ENCODE measurements around the gene ANTXR2. TPM values are rescaled to one million over a fixed set of nuclear protein-coding genes. Genes with fewer than 3 reads are reported as not detected.

Gene ANTXR2
- total RNA-seq, 6 experiments from 2014 or later: 24.5 to 86.0 (median 33.7) TPM

DNA sequence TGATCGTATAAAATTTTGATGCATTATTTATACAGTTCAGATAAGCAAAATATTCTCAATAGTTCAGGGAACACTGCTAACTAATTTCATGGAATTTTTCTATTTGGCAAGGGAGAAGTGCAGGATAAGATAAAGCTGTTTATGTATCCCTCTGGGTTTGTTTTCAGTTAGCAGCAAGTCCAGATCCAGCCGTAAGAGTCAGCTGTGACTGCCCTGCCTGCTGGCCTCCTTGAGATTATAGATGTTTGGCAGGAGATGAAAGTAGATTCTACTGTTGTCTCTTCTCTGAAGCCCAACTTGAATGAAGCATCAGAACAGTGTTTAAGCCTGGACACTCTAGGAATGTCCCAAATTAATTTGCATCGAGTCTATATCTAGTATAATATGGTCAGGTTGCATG lies 29.5 kb downstream of the ANTXR2 start:
- intact Hi-C loops (cut with DNase I): no loop called here
- ATAC-seq: peak in 3 of 4 donors; percentile 24 to 38 (median 35)
- H3K27ac ChIP-seq: no peak overlapping the region

DNA sequence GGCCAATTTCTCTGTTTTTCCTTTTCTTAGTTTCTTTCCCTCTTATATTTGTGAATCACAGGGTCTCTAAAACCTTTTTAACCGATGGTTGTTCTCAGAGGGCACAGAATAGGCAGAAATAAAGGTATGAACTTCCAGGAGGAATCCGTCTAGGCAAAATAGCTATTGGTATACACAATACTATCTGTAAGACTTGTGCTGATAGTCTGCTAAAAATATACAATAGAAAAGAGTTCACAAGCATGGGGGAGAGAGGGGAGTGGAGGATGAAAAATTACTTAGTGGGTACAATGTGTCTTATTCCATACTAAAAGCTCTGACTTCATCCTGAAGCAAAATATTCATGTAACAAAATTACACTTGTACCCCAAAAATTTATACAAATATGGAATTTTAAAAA lies 30.2 kb downstream of the ANTXR2 start:
- Histone ChIP-seq H3K4me1 (no peaks in the 10 kb centered on the region), H3K9me3 (no peaks in the 10 kb centered on the region), H3K36me3 (no peaks in the 10 kb centered on the region), H3K27ac (no peak overlapping the region), H3K27me3 (no peaks in the 10 kb centered on the region), H3K4me3 (no peak overlapping the region)
- ATAC-seq (no peak), DNase-seq (no peak)
- no peak for TF ChIP-seq POLR2A (IDR thresholded peaks at IDR 0.05)
- TF ChIP-seq, protein P1, sequence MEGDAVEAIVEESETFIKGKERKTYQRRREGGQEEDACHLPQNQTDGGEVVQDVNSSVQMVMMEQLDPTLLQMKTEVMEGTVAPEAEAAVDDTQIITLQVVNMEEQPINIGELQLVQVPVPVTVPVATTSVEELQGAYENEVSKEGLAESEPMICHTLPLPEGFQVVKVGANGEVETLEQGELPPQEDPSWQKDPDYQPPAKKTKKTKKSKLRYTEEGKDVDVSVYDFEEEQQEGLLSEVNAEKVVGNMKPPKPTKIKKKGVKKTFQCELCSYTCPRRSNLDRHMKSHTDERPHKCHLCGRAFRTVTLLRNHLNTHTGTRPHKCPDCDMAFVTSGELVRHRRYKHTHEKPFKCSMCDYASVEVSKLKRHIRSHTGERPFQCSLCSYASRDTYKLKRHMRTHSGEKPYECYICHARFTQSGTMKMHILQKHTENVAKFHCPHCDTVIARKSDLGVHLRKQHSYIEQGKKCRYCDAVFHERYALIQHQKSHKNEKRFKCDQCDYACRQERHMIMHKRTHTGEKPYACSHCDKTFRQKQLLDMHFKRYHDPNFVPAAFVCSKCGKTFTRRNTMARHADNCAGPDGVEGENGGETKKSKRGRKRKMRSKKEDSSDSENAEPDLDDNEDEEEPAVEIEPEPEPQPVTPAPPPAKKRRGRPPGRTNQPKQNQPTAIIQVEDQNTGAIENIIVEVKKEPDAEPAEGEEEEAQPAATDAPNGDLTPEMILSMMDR (IDR thresholded peaks at IDR 0.05): no peak
- 78% methylated on average over 2 of the region's 2 CpGs for WGBS (ENCODE audit: insufficient coverage, low coverage, low lambda C conversion rate, missing lambda C conversion rate)
- intact Hi-C loops (cut with DNase I): no loop called here

More for the DNA sequence above, 29.5 kb downstream of the ANTXR2 start:
- H3K27me3 ChIP-seq: no peaks in the 10 kb centered on the region
- H3K4me1 ChIP-seq: no peaks in the 10 kb centered on the region
- TF ChIP-seq, protein P1 (IDR thresholded peaks at IDR 0.05): no peak
- TF ChIP-seq POLR2A (IDR thresholded peaks at IDR 0.05): no peak
- H3K4me3 ChIP-seq: no peak overlapping the region
- no peaks in the 10 kb centered on the region for H3K9me3 ChIP-seq
- DNase-seq: no peak
- WGBS (ENCODE audit: insufficient coverage, low coverage, low lambda C conversion rate, missing lambda C conversion rate): 68% methylated on average over 3 of the region's 3 CpGs
- H3K36me3 ChIP-seq: no peaks in the 10 kb centered on the region

DNA sequence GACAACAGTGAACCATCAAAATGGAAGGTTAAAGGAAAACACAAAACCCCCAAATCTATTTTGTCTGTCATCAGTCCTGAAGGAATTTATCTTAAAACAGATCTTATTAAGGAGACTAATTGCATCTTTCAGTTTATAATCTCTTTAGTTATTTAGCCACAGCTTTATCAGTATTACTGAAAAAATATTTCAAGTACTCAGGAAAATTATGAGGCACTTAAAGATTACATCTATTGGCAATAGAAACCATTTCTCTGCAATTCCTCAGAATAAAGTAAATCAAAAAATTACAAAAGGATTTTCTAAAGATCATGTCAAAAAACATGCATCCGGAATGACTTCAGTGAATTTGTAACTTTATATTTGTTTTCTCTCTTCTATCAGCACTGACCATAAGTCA lies 35.2 kb downstream of the ANTXR2 start:
- no peak overlapping the region for H3K27ac ChIP-seq
- H3K36me3 ChIP-seq: peaks cover 0 to 8% (median 0%) of the 10 kb centered on the region in 4 donors
- H3K4me3 ChIP-seq: no peak overlapping the region
- TF ChIP-seq, protein P1 (IDR thresholded peaks at IDR 0.05): no peak
- TF ChIP-seq POLR2A (IDR thresholded peaks at IDR 0.05): no peak
- 47% methylated on average over 1 of the region's 1 CpG for WGBS (ENCODE audit: insufficient coverage, low coverage, low lambda C conversion rate, missing lambda C conversion rate)
- H3K9me3 ChIP-seq: no peaks in the 10 kb centered on the region
- H3K4me1 ChIP-seq: no peaks in the 10 kb centered on the region
- DNase-seq (no peak), ATAC-seq (no peak)
- intact Hi-C loops (cut with DNase I): no loop called here
- H3K27me3 ChIP-seq: no peaks in the 10 kb centered on the region

DNA sequence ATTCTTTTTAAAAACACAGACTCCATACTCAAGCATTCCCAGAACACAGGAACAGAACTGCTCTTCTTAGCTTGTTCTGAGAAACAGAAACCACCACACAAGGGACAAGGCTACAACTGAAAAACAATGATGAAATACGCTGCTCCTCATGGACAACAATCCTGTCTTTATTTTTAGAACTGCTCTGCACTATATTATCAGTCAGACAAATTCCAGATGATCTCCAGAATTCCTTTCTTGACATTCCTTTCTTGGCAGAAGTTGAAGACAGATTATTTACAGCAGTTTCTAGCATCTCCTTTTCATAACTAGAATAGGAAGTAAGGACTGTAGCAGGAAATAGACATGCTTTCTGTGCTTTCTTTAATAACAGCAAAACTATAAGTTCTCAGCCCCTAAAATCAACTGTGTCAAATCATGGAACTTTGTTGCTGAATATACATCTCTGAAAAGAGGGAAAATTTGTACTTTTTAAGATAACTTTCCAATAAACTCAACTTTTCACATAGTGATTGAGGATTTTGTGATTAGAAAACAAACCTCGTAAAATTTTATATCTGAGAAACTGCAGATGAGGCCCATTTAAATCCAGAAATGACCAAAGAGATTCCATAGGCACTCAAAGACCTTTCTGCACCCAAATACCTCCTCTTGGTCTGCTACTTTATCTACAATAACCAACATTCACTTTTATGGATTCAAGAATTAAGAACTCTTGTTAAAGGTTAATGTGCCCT lies 35.9 kb downstream of the ANTXR2 start:
- Histone ChIP-seq H3K27me3 (no peaks in the 10 kb centered on the region), H3K27ac (peak overlapping the region in 2 of 3 donors; percentile 45 to 53), H3K9me3 (no peaks in the 10 kb centered on the region), H3K36me3 (peaks cover 0 to 15% (median 0%) of the 10 kb centered on the region in 4 donors), H3K4me3 (no peak overlapping the region), H3K4me1 (no peaks in the 10 kb centered on the region)
- no peak for DNase-seq
- WGBS (ENCODE audit: insufficient coverage, low coverage, low lambda C conversion rate, missing lambda C conversion rate): 56% methylated on average over 2 of the region's 2 CpGs
- peak; percentile 67 to 82 (median 78) for ATAC-seq
- intact Hi-C loops (cut with DNase I): no loop called here
- no peak for TF ChIP-seq POLR2A (IDR thresholded peaks at IDR 0.05)
- TF ChIP-seq, protein P1 (IDR thresholded peaks at IDR 0.05): no peak

All from right lobe of liver (tissue), 6 donors.